Left forelimb (tissue), 1 donor: ENCODE measurements around the gene RELT.

Source experiments
- DNase-seq: peaks from one replicate; pipeline ENCODE4 v3.0.0-alpha.2; 2018; ENCODE audit warnings: low spot score

RELT gene

DNA sequence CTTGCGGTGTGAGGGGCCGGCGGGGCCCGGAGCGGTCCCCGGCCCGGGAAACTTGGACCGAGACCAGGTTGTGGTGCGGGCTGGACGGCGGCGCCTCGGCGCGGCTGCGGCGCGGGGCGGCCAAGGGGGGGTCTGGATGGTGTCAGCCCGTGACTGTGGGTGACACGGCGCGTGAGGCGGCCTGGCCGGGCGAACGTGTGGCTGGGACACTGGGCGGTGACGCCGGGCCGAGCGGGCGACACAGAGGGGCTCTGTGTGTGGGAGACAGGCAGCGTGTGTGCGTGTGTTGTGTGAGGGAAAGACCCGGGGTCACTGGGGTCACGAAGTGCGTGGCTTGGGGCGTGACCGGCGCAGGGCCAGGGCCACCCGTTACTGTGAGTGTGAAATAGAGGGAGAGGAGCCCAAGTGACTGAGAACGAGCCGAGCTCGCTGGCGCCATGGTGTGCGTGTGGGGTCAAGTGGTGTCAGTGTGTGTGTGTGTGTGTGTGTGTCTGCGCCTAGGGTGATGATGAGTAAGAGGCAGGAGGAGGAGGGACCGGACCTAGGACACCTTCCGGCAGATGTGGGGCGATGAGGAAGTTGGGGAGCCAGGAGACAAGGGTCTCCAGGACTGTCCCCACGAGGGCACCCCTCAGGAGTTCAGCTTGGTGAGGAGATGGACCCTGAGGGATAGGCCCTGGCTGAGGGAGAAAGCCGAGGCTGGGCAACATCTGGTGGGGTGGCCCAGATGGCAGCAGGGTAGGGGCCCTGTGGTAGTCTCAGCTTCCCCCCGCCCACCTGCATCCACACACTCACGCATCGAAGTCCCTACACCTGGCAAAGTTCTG is 817 bp downstream of the RELT start:
- DNase-seq = no peak

GRCh38 chr11:73379189-73379880 is 3.1 kb downstream of the RELT start:
- no peak for DNase-seq

- no peak for DNase-seq
These were observed 4.1 kb downstream of the RELT start for GRCh38 chr11:73380331-73380730.

GRCh38 chr11:73380897-73381410 is 4.8 kb downstream of the RELT start:
- DNase-seq = no peak

DNA sequence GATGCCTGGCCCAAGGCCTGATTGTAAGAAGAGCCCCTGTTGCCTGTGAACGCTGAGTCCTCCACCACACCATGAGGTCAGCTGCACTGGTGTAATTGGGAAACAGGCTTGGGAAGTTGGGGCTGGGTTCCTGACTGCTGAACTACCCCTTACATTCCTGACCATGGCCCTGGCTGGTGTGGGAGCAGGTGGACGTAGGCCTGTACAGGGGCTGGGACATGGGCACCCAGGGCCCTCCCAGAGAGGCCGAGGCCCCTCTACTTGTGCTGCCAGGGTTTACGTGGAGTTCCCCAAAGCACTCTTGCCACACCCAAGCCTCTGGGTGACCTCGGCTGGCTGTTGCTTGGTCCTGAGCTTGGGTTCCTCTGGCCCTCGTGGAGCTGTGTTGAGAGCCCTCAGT is 5.4 kb downstream of the RELT start:
- DNase-seq = no peak

- DNase-seq = no peak
These were observed 6.0 kb downstream of the RELT start for GRCh38 chr11:73382183-73382582.

DNA sequence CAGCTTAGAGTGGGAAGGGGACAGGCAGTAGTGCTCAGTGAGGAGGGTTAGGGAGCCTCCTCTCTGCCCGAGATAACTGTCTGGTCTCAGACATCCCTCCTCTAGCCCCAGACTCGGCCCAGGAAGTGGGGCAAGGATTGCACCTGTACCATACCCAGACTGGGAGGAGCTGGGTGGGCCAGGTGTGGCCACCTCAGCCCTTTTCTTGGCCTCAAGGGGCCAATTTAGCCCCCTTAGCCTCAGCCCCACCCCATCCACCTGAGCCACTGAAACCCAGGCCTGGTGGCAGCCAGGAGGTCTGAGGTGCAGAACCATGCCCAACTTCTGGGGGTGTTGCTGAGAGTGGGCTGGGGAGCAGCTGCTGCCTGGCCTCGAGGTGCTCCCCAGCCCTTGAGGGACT is 6.5 kb downstream of the RELT start:
- DNase-seq = no peak

GRCh38 chr11:73383249-73384124 is 7.3 kb downstream of the RELT start:
- DNase-seq = no peak

GRCh38 chr11:73384125-73384441 is 7.9 kb downstream of the RELT start:
- no peak for DNase-seq

DNA sequence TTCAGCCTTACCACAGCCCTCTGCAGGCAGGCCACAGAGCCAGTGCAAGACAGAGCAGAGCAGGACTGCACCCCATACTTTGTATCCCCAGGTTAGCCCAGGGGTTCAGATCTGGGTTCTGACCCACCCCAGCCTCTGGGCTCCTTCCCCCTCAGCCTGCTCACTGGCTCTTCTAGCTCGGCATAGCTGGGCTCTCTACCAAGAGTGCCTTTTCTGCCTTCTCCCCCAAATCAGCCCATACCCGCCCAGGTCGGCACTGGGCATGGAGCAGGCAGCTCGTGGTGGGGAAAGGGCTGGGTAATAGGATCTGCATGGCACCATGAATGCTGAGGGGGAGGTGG is 8.3 kb downstream of the RELT start:
- no peak for DNase-seq

- DNase-seq = no peak
These were observed 8.9 kb downstream of the RELT start for GRCh38 chr11:73384872-73385689.

GRCh38 chr11:73386016-73386415 is 9.8 kb downstream of the RELT start:
- DNase-seq = no peak

GRCh38 chr11:73386546-73386945 is 10.3 kb downstream of the RELT start:
- no peak for DNase-seq

DNA sequence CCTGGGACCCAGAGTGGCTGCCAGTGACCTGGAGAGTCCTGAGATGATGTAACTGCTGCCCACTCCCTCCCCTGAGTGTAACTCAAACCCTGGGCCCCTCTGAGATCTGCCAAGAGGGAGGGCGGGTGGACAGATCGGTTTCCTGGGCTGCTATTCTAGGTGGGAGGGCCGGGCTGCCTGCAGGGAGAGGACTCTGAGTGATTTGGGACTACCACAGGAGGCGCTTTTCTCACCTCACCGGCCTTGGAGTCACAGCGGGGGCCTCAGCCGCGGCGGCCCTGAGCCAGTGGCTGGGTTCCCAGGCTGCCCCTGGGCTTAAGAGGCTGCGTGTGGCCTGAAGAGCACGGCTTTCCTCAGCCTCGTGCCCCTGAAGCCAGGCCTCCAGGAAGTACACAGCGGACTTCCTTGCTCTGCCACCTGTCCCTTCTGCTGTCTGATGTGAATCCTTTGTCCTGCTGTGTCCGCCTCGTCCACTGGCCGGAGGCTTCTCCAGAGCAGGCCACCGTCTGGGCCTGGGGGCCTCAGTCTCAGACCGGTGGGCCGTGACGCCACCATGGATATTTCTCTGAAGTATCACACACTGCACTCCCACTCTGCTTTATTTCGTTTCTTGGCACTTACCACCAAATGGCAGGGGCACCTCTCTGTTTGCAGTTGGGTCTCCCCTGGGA is 11.5 kb downstream of the RELT start:
- no peak for DNase-seq

GRCh38 chr11:73388265-73389133 is 12.3 kb downstream of the RELT start:
- no peak for DNase-seq

GRCh38 chr11:73389134-73389525 is 12.9 kb downstream of the RELT start:
- no peak for DNase-seq

DNA sequence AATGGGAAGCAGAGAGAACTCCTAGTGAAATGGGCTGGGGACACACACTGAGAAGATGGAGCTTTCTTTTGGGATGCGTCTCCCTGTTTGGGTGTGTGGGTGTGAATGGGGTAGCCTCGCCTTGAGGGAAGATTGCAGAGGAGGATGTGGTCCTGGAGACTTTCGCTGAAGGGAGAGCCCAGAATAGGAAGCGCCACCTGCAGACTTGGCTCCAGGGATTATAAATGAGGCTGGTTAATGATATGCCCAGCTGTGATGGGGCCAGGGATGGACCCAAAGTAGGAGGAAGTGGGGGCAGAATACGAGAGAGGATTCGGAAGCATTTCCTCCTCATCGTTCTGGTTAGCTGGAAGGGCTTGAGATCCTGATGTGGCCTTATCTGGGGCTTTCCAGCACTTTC is 13.7 kb downstream of the RELT start:
- no peak for DNase-seq

DNA sequence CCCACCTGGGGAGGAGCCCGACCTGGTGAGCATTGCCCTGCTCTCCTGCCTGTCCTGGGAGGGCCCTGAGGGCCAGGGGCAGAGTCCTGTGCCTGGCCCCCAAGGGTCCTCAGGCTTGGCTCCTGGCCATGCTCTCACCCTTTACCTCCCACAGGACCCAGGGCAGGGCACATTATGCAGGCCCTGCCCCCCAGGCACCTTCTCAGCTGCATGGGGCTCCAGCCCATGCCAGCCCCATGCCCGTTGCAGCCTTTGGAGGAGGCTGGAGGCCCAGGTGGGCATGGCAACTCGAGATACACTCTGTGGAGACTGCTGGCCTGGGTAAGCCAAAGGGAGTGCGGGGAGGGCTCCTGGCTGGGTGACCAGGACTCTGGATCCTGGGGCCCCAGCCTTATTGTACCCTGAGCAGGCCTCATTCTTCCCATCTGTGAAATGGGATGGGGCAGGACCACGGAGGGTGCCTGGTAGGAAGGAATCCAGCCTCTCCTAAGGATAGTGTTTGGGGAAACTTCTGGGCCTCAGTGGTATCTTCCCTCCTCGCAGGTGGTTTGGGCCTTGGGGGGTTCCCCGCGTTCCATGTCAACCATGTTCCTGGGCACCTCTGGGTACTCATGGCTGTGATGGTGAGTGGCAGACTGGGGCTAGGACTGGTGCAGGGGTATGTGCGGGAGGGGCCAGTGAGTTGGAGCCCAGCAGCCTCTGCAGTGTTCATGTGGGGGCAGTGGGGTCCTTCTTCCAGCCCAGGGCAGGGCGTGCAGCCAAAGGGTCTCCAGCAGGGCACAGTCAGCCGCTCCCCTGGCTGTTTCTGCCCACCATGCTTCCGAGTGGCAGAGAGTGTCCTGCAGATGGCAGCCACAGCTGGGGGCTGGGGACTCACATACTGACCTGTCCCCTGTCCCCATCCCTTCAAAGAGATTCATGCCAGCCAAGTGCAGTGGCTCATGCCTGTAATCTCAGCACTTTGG is 14.7 kb downstream of the RELT start:
- no peak for DNase-seq

DNA sequence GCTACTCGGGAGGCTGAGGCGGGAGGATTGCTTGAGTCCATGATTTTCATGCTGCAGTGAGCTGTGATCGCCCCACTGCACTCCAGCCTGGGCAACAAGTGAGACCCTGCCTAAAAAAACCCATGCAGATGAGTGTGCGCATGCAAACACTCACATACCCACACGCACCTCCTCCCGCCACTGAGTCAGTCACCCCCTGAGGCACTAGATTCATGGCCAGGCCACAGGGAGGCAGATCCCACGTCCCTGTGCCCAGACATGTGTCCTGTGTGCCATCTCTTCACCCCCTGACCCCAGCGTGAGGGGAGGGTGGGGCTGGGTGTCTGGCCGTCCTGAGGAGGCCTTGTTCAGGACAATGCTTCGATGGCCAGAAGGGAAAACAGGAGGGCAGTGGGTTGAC is 15.5 kb downstream of the RELT start:
- no peak for DNase-seq
